NCI-H1417 treated with DMSO at 0.1 percent for 48 hours (cell line): Measurements from ENCODE around the gene SAG.
"Not testable (repeated sequence)": the region's sequence is repeated elsewhere in the genome, so short reads cannot be mapped to it uniquely, and the experiment has no call there.

Source experiments
- DNase-seq: peaks from one replicate; lab custom pipeline; 2025; lab: John Stamatoyannopoulos, UW

The SAG gene

GRCh38 chr2:233331536-233331935 lies 23.9 kb downstream of the SAG start:
- no peak for DNase-seq

DNA sequence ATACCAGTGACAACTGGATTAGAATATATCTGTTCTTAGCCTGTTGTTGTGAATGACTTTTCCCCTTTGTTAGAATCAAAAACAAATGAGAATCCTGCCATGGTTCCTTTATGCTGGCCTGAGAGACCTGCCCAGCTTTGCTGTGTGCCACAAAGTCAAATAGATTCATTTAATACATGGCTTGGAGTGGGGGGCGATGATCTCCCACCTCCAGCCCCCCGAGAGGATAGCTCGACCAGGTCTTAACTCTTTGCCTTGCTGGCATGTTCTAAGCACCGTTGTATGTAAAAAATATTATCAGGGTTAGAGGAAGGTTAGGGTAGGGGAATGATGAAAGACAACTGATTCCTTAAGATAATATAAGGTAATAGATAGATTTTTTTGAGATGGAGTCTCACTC lies 24.5 kb downstream of the SAG start:
- DNase-seq = no peak

- DNase-seq = no peak
Observed at GRCh38 chr2:233334915-233335314, 27.3 kb downstream of the SAG start.

- DNase-seq = not testable (repeated sequence)
Observed at GRCh38 chr2:233336091-233336490, 28.5 kb downstream of the SAG start.

DNA sequence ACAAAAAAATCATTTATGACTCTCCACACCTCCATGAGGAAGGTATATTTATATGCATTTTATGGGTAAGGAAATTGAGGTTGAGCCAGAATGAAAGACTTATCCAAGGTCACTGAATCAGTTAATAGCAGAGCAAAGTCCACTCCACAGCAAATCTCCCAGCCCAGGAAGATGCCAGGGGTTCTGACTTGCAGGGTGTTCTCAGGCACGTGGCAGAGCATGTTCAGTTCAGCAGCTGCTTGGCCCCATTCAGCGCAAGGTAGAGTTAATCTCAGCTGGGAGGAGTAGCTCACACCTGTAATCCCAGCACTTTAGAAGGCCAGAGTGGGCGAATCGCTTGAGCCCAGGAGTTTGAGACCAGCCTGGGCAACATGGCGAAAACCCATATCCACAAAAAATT lies 28.9 kb downstream of the SAG start:
- no peak for DNase-seq

DNA sequence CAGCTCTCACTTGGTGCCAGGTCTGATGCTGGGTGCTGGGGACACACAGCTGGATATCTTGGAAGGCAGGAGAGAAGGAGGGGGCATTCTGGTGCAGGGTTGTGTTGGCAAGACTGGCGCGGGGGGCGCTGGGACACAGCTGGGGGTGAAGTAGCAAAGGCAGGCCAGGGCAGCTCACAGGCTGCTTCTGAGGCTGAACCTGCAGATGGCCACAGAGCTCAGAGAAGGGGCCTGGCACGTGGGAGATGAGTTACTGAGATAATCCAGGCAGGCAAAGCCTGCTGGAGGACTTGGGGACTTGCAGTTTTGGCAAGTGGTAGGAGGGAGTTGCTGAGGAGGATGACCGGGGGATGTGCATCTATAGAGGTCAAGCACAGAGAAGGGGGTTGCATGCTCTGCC lies 30.4 kb downstream of the SAG start:
- no peak for DNase-seq

- DNase-seq = no peak
Observed at GRCh38 chr2:233338812-233339368, 31.3 kb downstream of the SAG start.

- no peak for DNase-seq
Observed at GRCh38 chr2:233339427-233339826, 31.8 kb downstream of the SAG start.

GRCh38 chr2:233341296-233341695 lies 33.7 kb downstream of the SAG start:
- no peak for DNase-seq

GRCh38 chr2:233342301-233342700 lies 34.7 kb downstream of the SAG start:
- no peak for DNase-seq

DNA sequence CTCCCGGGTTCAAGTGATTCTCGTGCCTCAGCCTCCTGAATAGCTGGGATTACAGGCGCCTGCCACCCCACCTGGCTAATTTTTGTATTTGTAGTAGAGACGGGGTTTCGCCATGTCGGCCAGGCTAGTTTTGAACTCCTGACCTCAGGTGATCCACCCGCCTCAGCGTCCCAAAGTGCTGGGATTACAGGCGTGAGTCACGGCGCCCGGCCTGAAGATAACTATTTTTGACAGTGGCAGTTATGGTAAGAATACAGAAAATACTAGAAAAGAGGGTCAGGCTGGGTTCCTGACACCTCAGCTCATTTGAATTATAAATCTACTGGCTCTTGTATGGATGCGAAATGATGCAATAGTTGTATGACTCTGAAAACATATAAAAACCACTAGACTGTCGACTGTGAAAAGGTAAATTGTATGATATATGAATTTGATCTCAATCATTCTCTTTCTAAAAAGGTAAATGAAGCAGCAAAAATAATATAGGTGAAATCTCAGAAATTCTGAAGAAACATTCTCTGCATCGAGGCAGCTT lies 35.6 kb downstream of the SAG start:
- no peak for DNase-seq

DNA sequence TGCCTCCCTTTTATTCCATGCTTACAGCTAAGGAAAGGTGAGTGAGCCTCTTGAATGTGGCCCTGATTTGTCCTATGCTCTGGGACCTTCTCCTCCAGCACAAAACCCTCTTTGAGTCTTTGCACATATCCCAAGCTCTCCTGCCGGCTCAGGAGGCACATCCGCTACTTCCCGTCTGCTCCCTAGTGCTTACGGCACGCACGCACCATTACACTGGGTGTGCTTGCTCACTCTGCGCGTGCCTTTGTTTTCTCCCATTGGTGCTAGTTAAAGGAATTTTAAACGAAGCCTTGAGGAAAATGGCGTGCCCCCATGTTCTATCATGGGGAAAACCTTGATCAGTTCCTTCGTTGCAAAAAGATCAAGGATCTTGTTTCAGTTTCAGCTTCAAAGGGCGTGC lies 38.8 kb downstream of the SAG start:
- no peak for DNase-seq

DNA sequence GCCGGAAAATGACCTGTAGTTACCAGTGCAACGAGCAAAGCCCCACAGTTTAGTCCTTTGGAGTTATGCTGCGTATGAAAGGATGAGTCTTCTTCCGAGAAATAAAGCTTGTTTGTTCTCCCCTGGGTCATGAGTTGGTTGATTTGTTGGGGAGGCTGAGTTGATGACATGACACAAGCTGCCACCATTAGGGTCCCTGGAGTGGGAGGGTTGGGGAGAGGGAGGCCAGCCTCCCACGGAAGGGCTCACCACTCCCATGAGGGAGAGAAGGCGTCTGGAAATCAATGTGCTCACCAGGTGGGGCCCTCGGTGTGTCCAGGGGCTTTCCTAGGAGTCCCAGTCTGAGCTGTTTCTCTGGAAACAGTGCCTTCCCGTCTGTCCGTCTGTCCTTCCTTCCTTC lies 39.3 kb downstream of the SAG start:
- no peak for DNase-seq

- DNase-seq = no peak
Observed at GRCh38 chr2:233349005-233349998, 41.7 kb downstream of the SAG start.

- DNase-seq = no peak
Observed at GRCh38 chr2:233350708-233351107, 43.1 kb downstream of the SAG start.

- no peak for DNase-seq
Observed at GRCh38 chr2:233351423-233351822, 43.8 kb downstream of the SAG start.

GRCh38 chr2:233352141-233352842 lies 44.7 kb downstream of the SAG start:
- DNase-seq = no peak

DNA sequence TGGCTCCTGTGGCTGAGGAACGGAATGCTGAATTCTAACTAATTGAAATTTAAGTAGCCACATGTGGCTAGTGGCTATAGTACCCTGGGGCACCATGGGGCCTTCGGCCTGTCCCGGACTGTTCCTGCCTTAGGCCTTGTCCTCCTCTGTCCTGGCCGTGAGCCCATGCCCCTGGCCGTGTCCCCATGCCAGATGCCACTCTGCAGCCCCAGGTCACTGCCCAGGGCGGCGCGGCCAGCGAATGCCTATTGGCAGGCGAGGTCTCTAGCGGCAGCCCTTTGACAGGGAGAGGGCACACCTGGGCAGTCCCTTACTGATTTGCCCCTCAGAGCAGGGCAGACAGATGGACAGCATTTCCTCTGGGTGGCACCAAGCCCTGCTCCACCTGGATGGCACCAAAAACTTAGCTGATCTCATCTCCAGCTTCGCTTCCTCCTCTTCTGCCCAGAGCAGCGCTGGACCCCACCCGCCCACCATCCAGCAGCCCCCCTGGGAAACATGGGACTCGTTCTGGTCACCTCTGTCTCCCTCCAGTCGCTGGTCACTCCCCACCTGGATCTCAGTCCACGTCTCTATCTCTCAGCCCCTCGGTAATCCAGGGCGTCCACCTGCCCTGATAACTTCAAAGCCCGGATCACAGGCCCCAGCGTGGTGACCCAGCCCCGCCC lies 45.6 kb downstream of the SAG start:
- no peak for DNase-seq

DNA sequence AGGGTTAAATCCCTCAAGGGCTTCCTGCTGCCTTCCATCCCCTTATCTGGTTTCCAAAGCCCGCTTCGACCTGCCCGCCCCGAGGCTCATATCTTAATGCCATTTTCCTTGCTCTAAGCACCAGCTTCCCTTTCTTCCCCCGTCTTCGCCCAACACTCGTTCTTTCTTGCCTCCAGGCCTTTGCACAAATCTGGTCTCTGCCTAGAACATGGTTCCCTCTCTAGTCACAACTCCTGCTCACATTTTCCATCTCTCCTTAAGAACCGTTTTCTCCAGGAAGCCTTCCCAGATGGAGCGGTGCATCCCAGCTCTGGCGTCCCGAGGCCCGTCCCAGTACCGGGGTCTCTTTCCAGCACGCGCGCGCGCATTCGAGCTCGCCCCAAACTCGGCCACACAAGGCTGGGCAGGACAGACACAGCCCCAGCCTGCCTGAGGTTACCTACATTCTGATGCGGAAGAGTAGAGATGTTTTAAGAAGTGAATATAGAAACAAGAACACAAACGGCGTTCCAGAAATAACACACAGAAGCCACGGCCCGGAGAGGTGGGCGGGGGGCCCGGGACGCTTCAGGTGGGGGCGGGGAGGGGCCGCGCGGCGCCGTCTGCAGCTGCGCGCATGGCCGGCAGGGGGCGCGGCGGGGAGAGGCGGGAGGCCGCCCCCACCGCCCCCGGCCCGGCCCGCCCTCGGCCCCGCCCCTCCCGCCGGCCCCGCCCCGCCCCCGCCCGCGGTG lies 46.3 kb downstream of the SAG start, which contains the start of gene DGKD:
TSS of gene DGKD (plus strand) at position 726 of the 731 bp plus-strand sequence. CDS start 25 bp downstream, outside the sequence.
- no peak for DNase-seq

DNA sequence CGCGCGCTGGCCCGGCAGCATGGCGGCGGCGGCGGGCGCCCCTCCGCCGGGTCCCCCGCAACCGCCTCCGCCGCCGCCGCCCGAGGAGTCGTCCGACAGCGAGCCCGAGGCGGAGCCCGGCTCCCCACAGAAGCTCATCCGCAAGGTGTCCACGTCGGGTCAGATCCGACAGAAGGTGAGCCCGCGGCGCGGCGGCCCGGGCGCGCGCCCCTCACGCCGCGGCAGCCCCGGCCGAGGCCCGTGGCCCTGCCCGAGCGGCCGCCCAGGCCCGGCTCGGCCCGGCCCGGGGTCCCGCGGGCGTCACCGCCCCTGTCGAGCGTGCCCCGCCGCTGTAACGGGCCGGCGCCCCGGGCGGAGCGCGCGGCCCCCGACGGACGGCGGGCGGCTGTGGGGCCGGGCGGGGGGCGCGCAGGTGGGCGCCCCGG lies 46.9 kb downstream of the SAG start:
- DNase-seq = no peak

- no peak for DNase-seq
Observed at GRCh38 chr2:233354971-233355574, 47.5 kb downstream of the SAG start.
